GM13977 (cell line): Measurements from ENCODE around the gene HIVEP3.

Source experiments
- DNase-seq: peaks from one replicate; pipeline ENCODE4 v3.0.0; 2012; ENCODE audit warnings: low spot score
- CTCF ChIP-seq: IDR thresholded peaks from 2 replicates; pipeline ENCODE4 v1.5.1; 2012; ENCODE audit warnings: mild to moderate bottlenecking, control low read depth; ENCODE audit not compliant: insufficient read depth; ENCODE audit errors: extremely low read depth, missing control alignments
- in situ Hi-C: fragments of 300-500 bp; cut with MboI; formaldehyde crosslinking; loops from one replicate; pipeline ENCODE4 v1.12.0; 2022; ENCODE audit warnings: low sequenced_read_pairs, low pct_unique_long_range_greater_than_20kb, mixed read lengths, inconsistent platforms; ENCODE audit not compliant: unreplicated experiment

Gene HIVEP3

GRCh38 chr1:41705798-41706197, 212.9 kb downstream of the HIVEP3 start:
- TF ChIP-seq CTCF, result no peak
- DNase-seq, result no peak
- in situ Hi-C loops, result no loop called here

- in situ Hi-C loops, result no loop called here
- TF ChIP-seq CTCF, result no peak
These were observed 214.5 kb downstream of the HIVEP3 start for GRCh38 chr1:41704196-41704595.

GRCh38 chr1:41702771-41703170, 216.0 kb downstream of the HIVEP3 start:
- TF ChIP-seq CTCF, result no peak
- no peak for DNase-seq
- in situ Hi-C loops, result no loop called here

More at GRCh38 chr1:41704196-41704595, 214.5 kb downstream of the HIVEP3 start:
- DNase-seq, result no peak

GRCh38 chr1:41700986-41701535, 217.7 kb downstream of the HIVEP3 start:
- no peak for TF ChIP-seq CTCF
- no peak for DNase-seq
- in situ Hi-C loops, result no loop called here

DNA sequence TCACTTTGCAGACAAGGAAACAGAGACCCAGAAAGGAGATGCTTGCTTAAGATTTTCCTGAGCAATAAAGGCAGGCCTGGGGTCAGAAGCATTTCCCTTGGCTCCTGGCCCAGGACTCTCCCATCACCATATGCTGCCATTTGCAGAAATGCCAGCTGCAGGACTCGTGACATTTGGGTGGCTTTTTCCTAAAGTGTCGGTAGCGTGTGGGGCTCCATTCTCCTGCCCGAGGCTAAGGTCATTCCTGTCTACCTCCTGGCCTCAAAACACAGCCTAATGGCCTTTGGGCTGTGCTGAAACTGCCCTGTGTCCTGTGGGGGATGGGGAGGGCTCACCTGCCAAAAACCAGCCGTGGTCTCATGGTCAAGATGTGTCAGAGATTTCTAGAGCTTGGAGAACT, 218.1 kb downstream of the HIVEP3 start:
- DNase-seq, result no peak
- in situ Hi-C loops, result no loop called here
- TF ChIP-seq CTCF, result no peak

GRCh38 chr1:41699861-41700248, 218.9 kb downstream of the HIVEP3 start:
- DNase-seq, result no peak
- TF ChIP-seq CTCF, result no peak
- in situ Hi-C loops, result no loop called here
